HEK293T (cell line): ENCODE data around the gene CYCS.

ENCODE experiments used
- FOXM1 ChIP-seq: fragments of 450-650 bp; IDR thresholded peaks from 2 replicates; pipeline ENCODE4 v1.6.1; 2017; ENCODE audit warnings: mild to moderate bottlenecking, borderline replicate concordance
- SP1 ChIP-seq: fragments of 450-650 bp; IDR thresholded peaks from 2 replicates; pipeline ENCODE4 v1.6.1; 2017

- TF ChIP-seq SP1, result no peak
- no peak for TF ChIP-seq FOXM1
Measured at GRCh38 chr7:25077096-25077495, 48.0 kb downstream of the CYCS start.
